ENCODE data around the gene PFDN1.

Gene PFDN1

GRCh38 chr5:140220032-140220697 is 82.7 kb downstream of the PFDN1 start:
- TF ChIP-seq CTCF (IDR thresholded peaks at IDR 0.05; ENCODE audit: insufficient read depth, low read depth, low read length, missing control alignments), result no peak
- peak; percentile 48 for DNase-seq (ENCODE audit: low read depth)
- no peak overlapping the region for H3K4me3 ChIP-seq (ENCODE audit: low read length)

- no peak for TF ChIP-seq CTCF (IDR thresholded peaks at IDR 0.05; ENCODE audit: insufficient read depth, low read depth, low read length, missing control alignments)
- no peak overlapping the region for H3K4me3 ChIP-seq (ENCODE audit: low read length)
- no peak for DNase-seq (ENCODE audit: low read depth)
These were observed 83.6 kb downstream of the PFDN1 start for GRCh38 chr5:140219068-140219991.

GRCh38 chr5:140217299-140218026 is 85.4 kb downstream of the PFDN1 start:
- no peak overlapping the region for H3K4me3 ChIP-seq (ENCODE audit: low read length)
- no peak for DNase-seq (ENCODE audit: low read depth)
- TF ChIP-seq CTCF (IDR thresholded peaks at IDR 0.05; ENCODE audit: insufficient read depth, low read depth, low read length, missing control alignments), result no peak

GRCh38 chr5:140216478-140217074 is 86.3 kb downstream of the PFDN1 start:
- no peak overlapping the region for H3K4me3 ChIP-seq (ENCODE audit: low read length)
- no peak for TF ChIP-seq CTCF (IDR thresholded peaks at IDR 0.05; ENCODE audit: insufficient read depth, low read depth, low read length, missing control alignments)
- DNase-seq (ENCODE audit: low read depth), result no peak

GRCh38 chr5:140215276-140215675 is 87.6 kb downstream of the PFDN1 start:
- TF ChIP-seq CTCF (IDR thresholded peaks at IDR 0.05; ENCODE audit: insufficient read depth, low read depth, low read length, missing control alignments), result no peak
- DNase-seq (ENCODE audit: low read depth), result no peak
- no peak overlapping the region for H3K4me3 ChIP-seq (ENCODE audit: low read length)

- TF ChIP-seq CTCF (IDR thresholded peaks at IDR 0.05; ENCODE audit: insufficient read depth, low read depth, low read length, missing control alignments), result no peak
- H3K4me3 ChIP-seq (ENCODE audit: low read length), result no peak overlapping the region
- no peak for DNase-seq (ENCODE audit: low read depth)
These were observed 88.1 kb downstream of the PFDN1 start for GRCh38 chr5:140214831-140215230.
